C4-2B (cell line): ENCODE measurements around the gene SFXN5.

Source experiments
- CTCF ChIP-seq: fragments of 450-650 bp; conservative IDR thresholded peaks from 2 replicates; pipeline ENCODE4 v1.5.1; 2017; ENCODE audit warnings: mild to moderate bottlenecking
- ZFX ChIP-seq: fragments of 450-650 bp; IDR thresholded peaks from 2 replicates; pipeline ENCODE4 v1.6.1; 2017

GRCh38 chr2:72897785-72898584 is 173.5 kb downstream of the SFXN5 start:
- TF ChIP-seq CTCF: no peak
- TF ChIP-seq ZFX: no peak
